RWPE1 (cell line): ENCODE data around the gene TNP1.

Source experiments
- CTCF ChIA-PET: fragments of 350-600 bp; sonication (Branson Sonifier 250); formaldehyde crosslinking; extraction: SDS; loops from one replicate; lab custom pipeline; 2021; lab: Yijun Ruan, JAX
- POLR2A ChIA-PET: fragments of 400-600 bp; formaldehyde crosslinking; extraction: SDS; loops from one replicate; lab custom pipeline; 2020; ENCODE audit warnings: antibody characterized with exemption; ENCODE audit not compliant: low non-redundant PET; lab: Yijun Ruan, JAX
- DNase-seq: peaks from one replicate; pipeline ENCODE4 v3.0.0; 2012; ENCODE audit warnings: low spot score
- H3K27ac ChIP-seq: fragments of 450-650 bp; 2 replicates; pipeline ENCODE4 v1.5.1; 2017
- TF ChIP-seq, protein P1 (sequence below): fragments of 450-650 bp; conservative IDR thresholded peaks from 2 replicates; pipeline ENCODE4 v1.5.1; 2017; ENCODE audit warnings: low read depth, mild to moderate bottlenecking

Gene TNP1

DNA sequence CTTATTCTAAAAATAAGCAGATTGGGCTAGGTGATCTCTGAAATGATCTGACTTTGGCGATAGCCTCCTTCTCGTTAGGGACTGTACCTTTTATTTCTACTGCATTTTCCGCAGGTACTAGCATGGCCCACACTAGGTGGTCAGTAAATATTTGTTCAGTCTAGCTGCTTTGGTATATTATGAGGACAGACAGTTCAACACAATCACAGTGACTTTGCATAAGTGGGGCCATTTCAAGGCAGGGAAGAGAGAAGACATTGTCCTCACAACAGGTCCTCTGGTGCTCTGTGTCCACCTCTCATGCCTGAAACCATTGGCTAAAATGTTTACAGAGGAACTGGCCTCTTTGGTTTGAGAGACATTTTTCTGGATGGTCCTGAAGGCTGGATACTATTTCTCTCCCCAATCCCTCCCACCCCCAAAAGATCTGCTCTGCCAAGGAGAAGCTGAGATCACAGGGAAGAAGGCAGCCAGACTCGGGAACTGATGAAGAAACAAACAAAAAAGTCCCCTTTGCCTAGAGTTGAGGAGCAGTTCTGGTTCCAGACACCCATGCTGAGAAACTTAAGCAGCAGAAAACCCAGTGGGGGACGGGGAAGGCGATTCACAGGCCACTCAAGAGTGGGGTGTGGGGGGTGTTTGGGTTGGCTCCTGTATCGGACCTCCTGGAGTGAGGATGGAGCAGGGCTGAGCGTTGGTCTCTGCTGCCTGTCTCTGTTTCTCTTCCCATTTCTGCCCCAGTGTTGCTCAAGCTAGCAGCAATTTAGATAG, 2.9 kb upstream of the TNP1 start:
- ChIA-PET POLR2A (no interaction called here), CTCF (no interaction called here)
- H3K27ac ChIP-seq, result no peak overlapping the region
- TF ChIP-seq, protein P1, sequence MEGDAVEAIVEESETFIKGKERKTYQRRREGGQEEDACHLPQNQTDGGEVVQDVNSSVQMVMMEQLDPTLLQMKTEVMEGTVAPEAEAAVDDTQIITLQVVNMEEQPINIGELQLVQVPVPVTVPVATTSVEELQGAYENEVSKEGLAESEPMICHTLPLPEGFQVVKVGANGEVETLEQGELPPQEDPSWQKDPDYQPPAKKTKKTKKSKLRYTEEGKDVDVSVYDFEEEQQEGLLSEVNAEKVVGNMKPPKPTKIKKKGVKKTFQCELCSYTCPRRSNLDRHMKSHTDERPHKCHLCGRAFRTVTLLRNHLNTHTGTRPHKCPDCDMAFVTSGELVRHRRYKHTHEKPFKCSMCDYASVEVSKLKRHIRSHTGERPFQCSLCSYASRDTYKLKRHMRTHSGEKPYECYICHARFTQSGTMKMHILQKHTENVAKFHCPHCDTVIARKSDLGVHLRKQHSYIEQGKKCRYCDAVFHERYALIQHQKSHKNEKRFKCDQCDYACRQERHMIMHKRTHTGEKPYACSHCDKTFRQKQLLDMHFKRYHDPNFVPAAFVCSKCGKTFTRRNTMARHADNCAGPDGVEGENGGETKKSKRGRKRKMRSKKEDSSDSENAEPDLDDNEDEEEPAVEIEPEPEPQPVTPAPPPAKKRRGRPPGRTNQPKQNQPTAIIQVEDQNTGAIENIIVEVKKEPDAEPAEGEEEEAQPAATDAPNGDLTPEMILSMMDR, result no peak
- no peak for DNase-seq

GRCh38 chr2:216860426-216861137, 718 bp upstream of the TNP1 start:
- ChIA-PET POLR2A (no interaction called here), CTCF (no interaction called here)
- H3K27ac ChIP-seq, result no peak overlapping the region
- TF ChIP-seq, protein P1, result no peak
- DNase-seq, result no peak

GRCh38 chr2:216858312-216858711, 1.6 kb downstream of the TNP1 start:
- TF ChIP-seq, protein P1, result no peak
- ChIA-PET CTCF (interaction anchor here (0.7 kb wide), 2 partner anchors 20 to 62 kb away, joined by 3 read pairs; no protein-coding TSS in a partner anchor), POLR2A (no interaction called here)
- H3K27ac ChIP-seq, result no peak overlapping the region
- DNase-seq, result no peak

DNA sequence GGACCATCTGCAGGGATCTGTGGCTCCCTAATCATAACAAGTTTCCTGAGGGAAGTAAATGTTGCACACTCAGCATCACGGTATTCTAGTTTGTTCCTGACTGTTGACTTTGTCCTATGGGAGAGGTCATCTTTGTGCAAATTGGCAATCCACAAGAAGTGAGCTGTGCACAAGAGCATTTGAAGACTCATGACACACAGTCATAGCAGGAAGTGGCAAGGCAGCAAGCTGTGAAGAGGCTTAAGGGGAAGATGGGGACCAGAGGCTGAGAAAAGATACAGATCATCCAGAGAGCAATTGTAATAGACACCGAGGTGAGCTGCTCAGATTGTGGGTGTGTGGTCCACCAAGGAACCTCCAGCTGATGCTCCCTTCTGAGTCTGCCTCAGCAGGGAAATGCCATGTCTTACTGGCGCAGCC, 2.7 kb downstream of the TNP1 start:
- DNase-seq, result no peak
- ChIA-PET CTCF (no interaction called here), POLR2A (no interaction called here)
- no peak overlapping the region for H3K27ac ChIP-seq
- TF ChIP-seq, protein P1, result no peak

- DNase-seq, result no peak
- TF ChIP-seq, protein P1, result no peak
- ChIA-PET POLR2A (no interaction called here), CTCF (no interaction called here)
- no peak overlapping the region for H3K27ac ChIP-seq
These were observed 3.3 kb downstream of the TNP1 start for GRCh38 chr2:216856406-216857065.

DNA sequence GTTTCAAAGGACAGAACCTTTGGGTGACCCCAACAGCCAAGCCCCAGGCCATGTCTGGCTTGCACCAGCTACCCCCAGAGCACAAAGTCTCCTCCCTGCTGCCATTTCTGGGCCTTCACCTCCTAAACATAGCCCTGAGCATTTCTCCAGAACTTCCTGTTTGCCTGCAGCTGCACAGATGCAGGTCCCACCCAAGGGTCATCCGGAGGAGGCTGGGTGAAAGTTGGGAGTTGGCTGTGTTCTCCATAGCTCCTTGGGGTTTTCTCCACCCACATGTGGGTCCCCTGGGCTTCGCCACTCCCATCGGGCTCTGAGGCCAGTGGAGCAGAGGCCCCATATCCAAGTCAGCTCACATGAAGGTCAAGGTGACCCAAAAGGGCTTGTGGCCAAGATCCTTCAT, 4.3 kb downstream of the TNP1 start:
- TF ChIP-seq, protein P1, result no peak
- ChIA-PET POLR2A (no interaction called here), CTCF (no interaction called here)
- H3K27ac ChIP-seq, result no peak overlapping the region
- DNase-seq, result no peak
